GM12878 (cell line): ENCODE results near the gene RBMS1. TPM values are rescaled to one million over a fixed set of nuclear protein-coding genes. Genes with fewer than 3 reads are reported as not detected.

Experiments used
- ATAC-seq: fragments of 200-7000 bp; cut with Tn5 transposase; 3 replicates; pipeline ENCODE4 v1.9.1; 2020; ENCODE audit warnings: mild to moderate bottlenecking, moderate library complexity
- BruUV-seq: library from RNA; stranded (reverse); fragments of 400-500 nt; replicated peaks from 2 replicates; lab custom pipeline; 2021; lab: Mats Ljungman, UMichigan
- CTCF ChIA-PET: fragments of 300-600 bp; sonication (Branson Sonifier 250); formaldehyde crosslinking; extraction: SDS; loops from one replicate; lab custom pipeline; 2021; ENCODE audit warnings: inconsistent platforms; lab: Yijun Ruan, JAX
- POLR2A ChIA-PET: fragments of 350-600 bp; formaldehyde crosslinking; extraction: SDS; loops from one replicate; lab custom pipeline; 2021; ENCODE audit warnings: inconsistent platforms; lab: Charles Lee
- RAD21 ChIA-PET: fragments of 300-600 bp; sonication (Branson Sonifier 250); formaldehyde crosslinking; loops from one replicate; lab custom pipeline; 2023; ENCODE audit warnings: antibody characterized with exemption; ENCODE audit not compliant: unreplicated experiment; lab: Charles Lee
- SMC1A ChIA-PET: fragments of 300-600 bp; sonication (Branson Sonifier 250); formaldehyde crosslinking; loops from one replicate; lab custom pipeline; 2023; ENCODE audit not compliant: unreplicated experiment, uncharacterized antibody; lab: Charles Lee
- DNase-seq: peaks from one replicate; pipeline ENCODE4 v3.0.0-alpha.2; 2011; ENCODE audit warnings: low read depth, low spot score
- FAIRE-seq: peaks from 3 replicates; lab custom pipeline; 2011; peaks lifted over from hg19 to GRCh38; lab: Jason Lieb, UNC
- H2AFZ ChIP-seq: 2 replicates; pipeline ENCODE4 v1.6.0; 2011; ENCODE audit warnings: low read depth, low read length, control low read depth; ENCODE audit not compliant: control insufficient read depth
- H3K27ac ChIP-seq: 2 replicates; pipeline ENCODE4 v1.5.1; 2011; ENCODE audit warnings: control low read depth; ENCODE audit not compliant: control insufficient read depth, insufficient read depth
- H3K27me3 ChIP-seq, 2 experiments: replicated peaks in 1 of 2; 2 replicates each; pipeline versions ENCODE4 v1.6.0 to v1.6.1; 2011; ENCODE audit warnings: low read length in 1 of 2; ENCODE audit not compliant: control insufficient read depth in 2 of 2, insufficient read depth in 2 of 2
- H3K36me3 ChIP-seq, 2 experiments: 2 replicates each; pipeline ENCODE4 v1.5.1; 2011; ENCODE audit warnings: low read length in 1 of 2; ENCODE audit not compliant: control insufficient read depth in 2 of 2, insufficient read depth in 2 of 2
- H3K4me1 ChIP-seq: 2 replicates; pipeline ENCODE4 v1.6.1; 2011; ENCODE audit warnings: mild to moderate bottlenecking, low read length, moderate library complexity, mixed read lengths; ENCODE audit not compliant: control insufficient read depth, insufficient read depth
- H3K4me2 ChIP-seq: 2 replicates; pipeline ENCODE4 v1.6.0; 2011; ENCODE audit warnings: control low read depth; ENCODE audit not compliant: control insufficient read depth, insufficient read depth
- H3K4me3 ChIP-seq: fragments of 200-600 bp; sonication (generic); 2 replicates; pipeline ENCODE4 v1.5.1; 2016
- H3K79me2 ChIP-seq: 2 replicates; pipeline ENCODE4 v1.6.0; 2011; ENCODE audit warnings: low read length; ENCODE audit not compliant: control insufficient read depth, insufficient read depth
- H3K9ac ChIP-seq: 2 replicates; pipeline ENCODE4 v1.8.0; 2011; ENCODE audit warnings: low read length, control low read depth, mixed read lengths; ENCODE audit not compliant: control insufficient read depth, insufficient read depth
- H3K9me3 ChIP-seq: replicated peaks from 3 replicates; pipeline ENCODE4 v1.5.1; 2011; ENCODE audit warnings: mild to moderate bottlenecking, low read length; ENCODE audit not compliant: control insufficient read depth, insufficient read depth
- H4K20me1 ChIP-seq: 2 replicates; pipeline ENCODE4 v1.6.0; 2011; ENCODE audit not compliant: control insufficient read depth, insufficient read depth
- CHD2 ChIP-seq: IDR thresholded peaks from 2 replicates; pipeline ENCODE4 v1.6.1; 2011; ENCODE audit warnings: low read depth, low read length, improper control_type of control experiment, borderline replicate concordance
- ESRRA ChIP-seq: IDR thresholded peaks from 2 replicates; pipeline ENCODE4 v1.6.1; 2012; ENCODE audit warnings: mild to moderate bottlenecking, low read length, improper control_type of control experiment
- EZH2 ChIP-seq: IDR thresholded peaks from 2 replicates; pipeline ENCODE4 v1.6.1; 2012; ENCODE audit warnings: low read depth, mild to moderate bottlenecking, control low read depth, inconsistent platforms, low read length, borderline replicate concordance; ENCODE audit not compliant: control insufficient read depth
- GABPA ChIP-seq: IDR thresholded peaks from 2 replicates; pipeline ENCODE4 v1.6.1; 2014; ENCODE audit warnings: antibody characterized with exemption, low read depth, mild to moderate bottlenecking, inconsistent platforms
- JUND ChIP-seq: IDR thresholded peaks from 2 replicates; pipeline ENCODE4 v1.6.1; 2012; ENCODE audit warnings: low read depth, mild to moderate bottlenecking, low read length, improper control_type of control experiment, moderate library complexity
- MEF2A ChIP-seq: IDR thresholded peaks from 2 replicates; pipeline ENCODE4 v1.6.1; 2011; ENCODE audit warnings: low read depth, mild to moderate bottlenecking, low read length, moderate library complexity; ENCODE audit not compliant: insufficient read depth
- NR2F1 ChIP-seq: fragments of 450-650 bp; conservative IDR thresholded peaks from 2 replicates; pipeline ENCODE4 v1.6.1; 2017; ENCODE audit warnings: mild to moderate bottlenecking
- PAX5 ChIP-seq: IDR thresholded peaks from 2 replicates; pipeline ENCODE4 v1.6.1; 2011; ENCODE audit warnings: low read depth, low read length, borderline replicate concordance
- PKNOX1 ChIP-seq: fragments of 450-650 bp; IDR thresholded peaks from 2 replicates; pipeline ENCODE4 v1.6.1; 2016; ENCODE audit warnings: mild to moderate bottlenecking
- RUNX3 ChIP-seq: IDR thresholded peaks from 2 replicates; pipeline ENCODE4 v1.6.1; 2012; ENCODE audit warnings: low read length, inconsistent platforms
- SREBF2 ChIP-seq: IDR thresholded peaks from 2 replicates; pipeline ENCODE4 v1.6.1; 2012; ENCODE audit warnings: mild to moderate bottlenecking, low read length
- TBL1XR1 ChIP-seq: IDR thresholded peaks from 2 replicates; pipeline ENCODE4 v1.6.1; 2012; ENCODE audit warnings: low read depth, low read length, improper control_type of control experiment
- TCF3 ChIP-seq: IDR thresholded peaks from 2 replicates; pipeline ENCODE4 v1.6.1; 2012; ENCODE audit warnings: low read depth, mild to moderate bottlenecking, low read length, borderline replicate concordance; ENCODE audit not compliant: insufficient read depth
- WGBS: methylation state at CpG from one replicate; pipeline ENCODE4 v1.1.6; 2016; ENCODE audit warnings: low lambda C conversion rate; ENCODE audit not compliant: insufficient replicate concordance, insufficient coverage; ENCODE audit errors: missing lambda C conversion rate; 5-methylcytosine and 5-hydroxymethylcytosine counted together
- in situ Hi-C: fragments of 300-500 bp; cut with MboI; formaldehyde crosslinking; loops from 9 replicates; pipeline ENCODE4 v1.14.3; 2018; ENCODE audit warnings: mixed read lengths
- intact Hi-C: fragments of 100-400 bp; cut with micrococcal nuclease; formaldehyde crosslinking; loops from one replicate; pipeline ENCODE4 v1.14.2; 2022; ENCODE audit not compliant: unreplicated experiment
- polyA plus RNA-seq, 11 experiments: library from polyadenylated mRNA; depleted of rRNA in 4 of 11; unstranded in 6 of 11; stranded (reverse) in 5 of 11; fragments of >200 nt; fragmentation: Nextera tagmentation in 4 of 11; fragmentation: Illumina TruSeq in 1 of 11; extraction: Ambion mirVana in 4 of 11; extraction: Trizol in 1 of 11; gene quantifications; 1 replicate in 1 of 11; 2 replicates in 10 of 11; pipeline versions ENCODE4 v1.2.1 to v1.2.3, GENCODE V29; 2011 to 2016; ENCODE audit warnings: inconsistent platforms in 2 of 11, missing spikeins in 2 of 11, low read depth in 1 of 11
- total RNA-seq, 4 experiments: library from RNA; depleted of rRNA in 3 of 4; stranded (reverse); fragments of >200 nt in 3 of 4; fragmentation: Illumina TruSeq in 1 of 4; extraction: Trizol in 1 of 4; gene quantifications; 2 replicates each; pipeline versions ENCODE4 v1.2.1 to v1.2.3, GENCODE V29; 2013 to 2021
- TF ChIP-seq, protein P1 (sequence below): fragments of 450-650 bp; formaldehyde crosslinking; IDR thresholded peaks from 2 replicates; pipeline ENCODE4 v1.5.0; 2022; ENCODE audit warnings: mild to moderate bottlenecking, missing genetic modification characterization

RBMS1 gene
- total and polyA plus RNA-seq, 10 of the 15 experiments (the other 5 are each of a cell fraction or from before 2014, with no cell fraction given) = 0.04 to 0.31 (median 0.17) TPM; not detected in 1

DNA sequence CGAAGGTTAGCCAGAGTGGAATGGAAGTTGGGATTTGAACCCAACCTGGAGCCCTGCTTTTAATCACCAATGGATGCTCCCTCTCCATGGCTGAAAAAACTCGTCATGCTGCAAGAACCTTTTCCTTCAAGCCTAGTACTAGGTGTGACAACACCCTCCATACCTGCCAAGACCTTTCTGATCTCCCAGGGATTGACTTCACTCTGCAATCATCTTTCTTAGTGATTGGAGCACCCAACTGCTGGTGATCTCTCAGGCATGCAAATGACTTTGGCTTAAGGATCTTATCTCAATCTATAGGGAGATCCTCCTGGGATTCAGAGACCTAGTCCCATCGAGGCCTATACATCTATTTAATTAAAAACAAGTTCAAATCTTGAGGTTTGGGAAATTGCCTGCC lies 270.0 kb downstream of the RBMS1 start:
- ChIA-PET SMC1A (interaction anchor here (1.1 to 2.0 kb wide), 3 partner anchors 8 to 28 kb away, joined by 3 to 5 read pairs (median 3); no protein-coding TSS in a partner anchor), RAD21 (no interaction called here), CTCF (interaction anchor here (0.6 to 2.2 kb wide), 3 partner anchors 9 to 43 kb away, joined by 3 to 7 read pairs (median 3); no protein-coding TSS in a partner anchor), POLR2A (no interaction called here)
- no peak for DNase-seq
- H3K4me3 ChIP-seq = no peak overlapping the region
- H3K4me1 ChIP-seq = peaks cover 9% of the 10 kb centered on the region; the same call in 1 of the 2 replicates
- TF ChIP-seq EZH2 (no peak), SREBF2 (no peak), PAX5 (no peak), TBL1XR1 (no peak), NR2F1 (no peak), TCF3 (no peak), PKNOX1 (no peak), JUND (no peak), MEF2A (no peak), CHD2 (no peak), RUNX3 (no peak), ESRRA (no peak), GABPA (no peak)
- TF ChIP-seq, protein P1, sequence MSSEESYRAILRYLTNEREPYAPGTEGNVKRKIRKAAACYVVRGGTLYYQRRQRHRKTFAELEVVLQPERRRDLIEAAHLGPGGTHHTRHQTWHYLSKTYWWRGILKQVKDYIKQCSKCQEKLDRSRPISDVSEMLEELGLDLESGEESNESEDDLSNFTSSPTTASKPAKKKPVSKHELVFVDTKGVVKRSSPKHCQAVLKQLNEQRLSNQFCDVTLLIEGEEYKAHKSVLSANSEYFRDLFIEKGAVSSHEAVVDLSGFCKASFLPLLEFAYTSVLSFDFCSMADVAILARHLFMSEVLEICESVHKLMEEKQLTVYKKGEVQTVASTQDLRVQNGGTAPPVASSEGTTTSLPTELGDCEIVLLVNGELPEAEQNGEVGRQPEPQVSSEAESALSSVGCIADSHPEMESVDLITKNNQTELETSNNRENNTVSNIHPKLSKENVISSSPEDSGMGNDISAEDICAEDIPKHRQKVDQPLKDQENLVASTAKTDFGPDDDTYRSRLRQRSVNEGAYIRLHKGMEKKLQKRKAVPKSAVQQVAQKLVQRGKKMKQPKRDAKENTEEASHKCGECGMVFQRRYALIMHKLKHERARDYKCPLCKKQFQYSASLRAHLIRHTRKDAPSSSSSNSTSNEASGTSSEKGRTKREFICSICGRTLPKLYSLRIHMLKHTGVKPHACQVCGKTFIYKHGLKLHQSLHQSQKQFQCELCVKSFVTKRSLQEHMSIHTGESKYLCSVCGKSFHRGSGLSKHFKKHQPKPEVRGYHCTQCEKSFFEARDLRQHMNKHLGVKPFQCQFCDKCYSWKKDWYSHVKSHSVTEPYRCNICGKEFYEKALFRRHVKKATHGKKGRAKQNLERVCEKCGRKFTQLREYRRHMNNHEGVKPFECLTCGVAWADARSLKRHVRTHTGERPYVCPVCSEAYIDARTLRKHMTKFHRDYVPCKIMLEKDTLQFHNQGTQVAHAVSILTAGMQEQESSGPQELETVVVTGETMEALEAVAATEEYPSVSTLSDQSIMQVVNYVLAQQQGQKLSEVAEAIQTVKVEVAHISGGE = no peak
- no peak overlapping the region for H2AFZ ChIP-seq
- H3K79me2 ChIP-seq = no peaks in the 10 kb centered on the region
- no peaks in the 10 kb centered on the region for H4K20me1 ChIP-seq
- no peak for FAIRE-seq
- WGBS = 48% methylated on average over 3 of the region's 3 CpGs
- H3K9me3 ChIP-seq = no peaks in the 10 kb centered on the region
- ATAC-seq = no peak
- BruUV-seq = no TSS peak
- no peak overlapping the region for H3K27ac ChIP-seq
- H3K9ac ChIP-seq = no peak overlapping the region
- in situ Hi-C loops (no loop called here), intact Hi-C loops (no loop called here)
- H3K27me3 ChIP-seq = no peaks in the 10 kb centered on the region; a peak in 1 of 4 replicates
- H3K36me3 ChIP-seq = no peaks in the 10 kb centered on the region
- H3K4me2 ChIP-seq = peak overlapping the region; percentile 20; the same call in 1 of the 2 replicates
